T-cell (primary cell): Measurements from ENCODE around the gene LRRC40. TPM values are rescaled to one million over a fixed set of nuclear protein-coding genes. Genes with fewer than 3 reads are reported as not detected.

ENCODE experiments used
- ATAC-seq, 4 experiments: fragments of 200-7000 bp in 3 of 4; fragments of 150-1000 bp in 1 of 4; cut with Tn5 transposase; replicated peaks in 1 of 4; 1 replicate in 3 of 4; 2 replicates in 1 of 4; pipeline ENCODE4 v1.10.0; 2021; ENCODE audit warnings: moderate library complexity in 3 of 4, mild to moderate bottlenecking in 2 of 4, moderate number of reproducible peaks in 1 of 4
- CTCF ChIA-PET, 2 donors: fragments of 300-600 bp; sonication (Branson Sonifier 250); formaldehyde crosslinking; loops; one replicate each; lab custom pipeline; 2022; ENCODE audit warnings: antibody characterized with exemption in 2 of 2; lab: Charles Lee
- POLR2A ChIA-PET, 2 donors: fragments of 300-600 bp; sonication (Branson Sonifier 250); formaldehyde crosslinking; loops; one replicate each; lab custom pipeline; 2022; ENCODE audit warnings: antibody characterized with exemption in 2 of 2; lab: Charles Lee
- DNase-seq, 35 experiments: peaks; one replicate each; pipeline versions ENCODE4 v3.0.0 to v3.0.0-alpha.2; 2013 to 2023
- H3K27ac ChIP-seq: one replicate; pipeline ENCODE4 v1.5.1; 2013; ENCODE audit warnings: low read length
- H3K27me3 ChIP-seq, 2 experiments: replicated peaks in 1 of 2; 1 replicate in 1 of 2; 2 replicates in 1 of 2; pipeline versions ENCODE4 v1.6.1 to v1.7.0; 2013; ENCODE audit warnings: low read length in 1 of 2, mixed read lengths in 1 of 2; ENCODE audit not compliant: control insufficient read depth in 2 of 2, insufficient read depth in 2 of 2; ENCODE audit errors: extremely low read depth in 1 of 2
- H3K36me3 ChIP-seq, 2 donors: 1 replicate in 1 of 2; 2 replicates in 1 of 2; pipeline versions ENCODE4 v1.6.1 to v1.7.0; 2013; ENCODE audit warnings: low read length in 1 of 2; ENCODE audit not compliant: control insufficient read depth in 2 of 2, insufficient read depth in 1 of 2; ENCODE audit errors: extremely low read depth in 1 of 2
- H3K4me1 ChIP-seq, 2 experiments: 1 replicate in 1 of 2; 2 replicates in 1 of 2; pipeline versions ENCODE4 v1.6.1 to v1.7.0; 2013; ENCODE audit warnings: low read length in 2 of 2, mixed read lengths in 1 of 2; ENCODE audit not compliant: insufficient read depth in 2 of 2, control insufficient read depth in 1 of 2; ENCODE audit errors: extremely low read depth in 1 of 2
- H3K4me3 ChIP-seq, 2 donors: 1 replicate in 1 of 2; 2 replicates in 1 of 2; pipeline versions ENCODE4 v1.5.1 to v1.7.0; 2013; ENCODE audit warnings: mild to moderate bottlenecking in 2 of 2, low read length in 1 of 2, moderate library complexity in 1 of 2; ENCODE audit not compliant: control insufficient read depth in 1 of 2; ENCODE audit errors: extremely low read depth in 1 of 2
- H3K9me3 ChIP-seq: 2 replicates; pipeline ENCODE4 v1.7.0; 2013
- H3K27ac Mint-ChIP-seq, 2 donors: one replicate each; pipeline ENCODE4 v1.8.0; 2020 to 2021; ENCODE audit warnings: mild to moderate bottlenecking in 2 of 2, mixed read lengths in 2 of 2
- H3K27me3 Mint-ChIP-seq, 2 donors: one replicate each; pipeline ENCODE4 v1.8.0; 2021 to 2022; ENCODE audit warnings: mixed read lengths in 2 of 2
- H3K36me3 Mint-ChIP-seq: one replicate; pipeline ENCODE4 v1.8.0; 2021; ENCODE audit warnings: mixed read lengths
- H3K4me1 Mint-ChIP-seq, 3 donors: one replicate each; pipeline ENCODE4 v1.8.0; 2020 to 2022; ENCODE audit warnings: mixed read lengths in 3 of 3, mild to moderate bottlenecking in 1 of 3
- H3K4me3 Mint-ChIP-seq, 3 donors: one replicate each; pipeline ENCODE4 v1.8.0; 2020 to 2022; ENCODE audit warnings: mild to moderate bottlenecking in 3 of 3, mixed read lengths in 3 of 3, moderate library complexity in 3 of 3
- H3K9me3 Mint-ChIP-seq, 3 donors: one replicate each; pipeline ENCODE4 v1.8.0; 2020 to 2022; ENCODE audit warnings: mixed read lengths in 3 of 3
- WGBS: methylation state at CpG from one replicate; pipeline ENCODE4 v1.1.5; 2013; ENCODE audit warnings: missing lambda C conversion rate; ENCODE audit not compliant: insufficient coverage; 5-methylcytosine and 5-hydroxymethylcytosine counted together
- total RNA-seq, 35 experiments: library from RNA in 6 of 35; stranded (reverse) in 6 of 35; fragments of 120-200 nt in 1 of 35; gene quantifications; one replicate each; pipeline versions ENCODE4 v1.2.1 to v1.2.4 and lab custom pipeline; 2013 to 2026

Gene LRRC40
- total RNA-seq, 5 donors from 2014 or later (not counting 1 experiment from before 2014, with no cell fraction given): 9.7 to 11.3 (median 10.8) TPM

DNA sequence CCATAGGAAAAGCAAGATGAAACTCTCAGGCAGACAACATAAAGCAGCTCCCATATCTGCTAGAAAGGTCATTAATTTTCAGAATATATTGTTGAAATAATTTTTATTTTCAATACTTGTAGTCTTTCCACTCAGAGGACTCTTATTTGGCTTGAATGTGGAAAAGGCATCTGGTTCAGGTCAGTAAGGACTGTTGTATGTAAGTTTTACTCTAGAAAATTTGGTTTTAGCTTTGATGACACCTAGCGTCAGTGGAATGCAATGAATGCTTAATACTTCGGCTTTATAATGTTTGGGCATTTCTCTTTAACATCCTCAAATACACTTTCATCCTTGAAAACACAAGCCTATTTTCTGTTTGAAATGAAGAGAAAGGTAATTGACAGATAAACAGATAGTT, 63.3 kb downstream of the LRRC40 start:
- no peak for DNase-seq
- Histone ChIP-seq H3K27ac (no peak overlapping the region), H3K27me3 (no peaks in the 10 kb centered on the region), H3K9me3 (no peaks in the 10 kb centered on the region), H3K4me1 (no peaks in the 10 kb centered on the region), H3K4me3 (no peak overlapping the region), H3K36me3 (peaks cover 0 to 12% of the 10 kb centered on the region in 2 donors)
- Mint-ChIP-seq H3K27me3 (no peaks in the 10 kb centered on the region), H3K36me3 (peaks cover 3% of the 10 kb centered on the region), H3K4me3 (no peak overlapping the region), H3K27ac (no peak overlapping the region), H3K9me3 (no peaks in the 10 kb centered on the region), H3K4me1 (no peaks in the 10 kb centered on the region)
- no peak for ATAC-seq
- whole genome bisulfite sequencing: no CpG with 5 or more reads among the region's 2 CpGs
- ChIA-PET CTCF (interaction anchor here (0.6 to 3.3 kb wide), 4 partner anchors 8 to 25 kb away, joined by 4 to 12 read pairs (median 6); no protein-coding TSS in a partner anchor), POLR2A (no interaction called here)

DNA sequence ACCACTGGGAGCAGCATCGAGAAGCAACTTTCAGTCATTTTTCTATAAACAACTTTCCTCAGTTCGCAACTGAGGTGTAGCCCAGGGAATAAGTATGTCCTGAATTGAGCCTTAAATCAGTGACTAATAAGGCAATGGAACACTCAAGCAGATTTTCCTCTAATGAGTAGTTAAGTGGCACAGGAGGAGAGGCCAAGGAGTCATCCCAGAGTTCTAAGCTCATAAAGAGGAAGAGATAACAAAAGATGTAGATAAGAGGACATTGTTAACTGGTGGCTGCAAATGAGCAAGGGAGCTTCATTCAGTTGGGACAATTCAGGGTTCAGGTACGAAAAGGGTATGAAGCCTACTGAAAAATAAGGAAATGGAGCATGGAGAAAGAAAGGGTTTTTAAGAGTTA, 64.5 kb downstream of the LRRC40 start:
- Mint-ChIP-seq H3K4me1 (no peaks in the 10 kb centered on the region), H3K36me3 (no peaks in the 10 kb centered on the region), H3K27ac (no peak overlapping the region), H3K9me3 (no peaks in the 10 kb centered on the region), H3K4me3 (no peak overlapping the region), H3K27me3 (no peaks in the 10 kb centered on the region)
- no peaks in the 10 kb centered on the region for H3K9me3 ChIP-seq
- H3K36me3 ChIP-seq: peaks cover 0 to 12% of the 10 kb centered on the region in 2 donors
- DNase-seq (no peak), ATAC-seq (no peak)
- H3K4me3 ChIP-seq: no peak overlapping the region
- POLR2A ChIA-PET: interaction anchor here (0.5 to 0.9 kb wide), 2 partner anchors 12 to 1095 kb away, joined by 3 read pairs; no protein-coding TSS in a partner anchor
- CTCF ChIA-PET: interaction anchor here (0.7 to 3.3 kb wide), 3 partner anchors 8 to 255 kb away, joined by 3 to 12 read pairs (median 3); no protein-coding TSS in a partner anchor
- H3K4me1 ChIP-seq: no peaks in the 10 kb centered on the region
- H3K27me3 ChIP-seq: no peaks in the 10 kb centered on the region
- H3K27ac ChIP-seq: no peak overlapping the region
- 100% methylated on average over 1 of the region's 3 CpGs for WGBS

DNA sequence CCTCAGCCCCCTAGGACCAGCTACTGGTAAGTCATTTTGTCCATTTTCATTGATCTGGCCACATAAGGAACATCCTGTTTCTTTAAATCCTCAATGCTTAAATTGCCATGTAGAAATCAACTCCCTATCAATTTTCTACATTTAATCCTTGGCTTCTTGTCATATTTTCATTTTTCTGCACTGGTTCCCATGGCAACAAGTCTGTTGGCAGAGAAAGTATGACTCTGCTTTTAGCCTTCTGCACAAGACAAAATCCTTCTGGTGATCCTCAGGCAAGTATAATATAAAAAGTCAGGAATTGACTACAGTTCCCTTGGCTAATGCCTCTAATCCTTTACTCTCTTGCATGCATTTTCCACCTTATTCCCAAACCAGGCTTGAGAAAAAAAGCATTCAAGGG, 65.0 kb downstream of the LRRC40 start:
- Histone ChIP-seq H3K27ac (no peak overlapping the region), H3K9me3 (no peaks in the 10 kb centered on the region), H3K36me3 (peaks cover 0 to 9% of the 10 kb centered on the region in 2 donors), H3K4me1 (no peaks in the 10 kb centered on the region), H3K27me3 (no peaks in the 10 kb centered on the region), H3K4me3 (no peak overlapping the region)
- no peaks in the 10 kb centered on the region for H3K9me3 Mint-ChIP-seq
- H3K4me3 Mint-ChIP-seq: no peak overlapping the region
- POLR2A ChIA-PET: interaction anchor here in 1 of 2 donors (0.9 kb wide), 1 partner anchor 13 kb away, joined by 3 read pairs; no protein-coding TSS in a partner anchor
- H3K27ac Mint-ChIP-seq: no peak overlapping the region
- CTCF ChIA-PET: interaction anchor here (0.7 to 3.3 kb wide), 3 partner anchors 7 to 52 kb away, joined by 3 to 12 read pairs (median 3); no protein-coding TSS in a partner anchor
- ATAC-seq: no peak
- no peaks in the 10 kb centered on the region for H3K4me1 Mint-ChIP-seq
- H3K27me3 Mint-ChIP-seq: no peaks in the 10 kb centered on the region
- no peaks in the 10 kb centered on the region for H3K36me3 Mint-ChIP-seq
- DNase-seq: no peak

DNA sequence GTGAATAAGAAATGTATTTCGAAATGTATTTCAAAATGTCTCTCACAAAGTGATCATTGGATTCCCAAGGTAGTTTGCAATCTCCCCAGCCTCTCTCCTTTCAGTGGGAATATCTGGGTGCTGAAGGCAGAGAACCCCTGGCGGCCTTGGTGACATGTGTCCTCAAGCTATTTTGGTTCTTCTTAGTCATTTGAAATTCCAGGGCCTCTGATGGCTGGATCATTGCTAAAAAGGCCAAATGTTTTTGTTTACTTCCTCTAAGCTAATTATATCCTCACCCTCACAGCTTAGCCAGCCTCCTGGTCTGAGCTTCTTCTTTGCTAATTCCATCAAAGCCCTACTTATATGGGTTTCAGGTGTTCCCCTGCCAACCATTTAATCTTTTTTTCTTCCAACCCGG, 71.2 kb downstream of the LRRC40 start:
- peaks cover 0 to 2% of the 10 kb centered on the region in 2 donors for H3K27me3 Mint-ChIP-seq
- Histone ChIP-seq H3K27ac (no peak overlapping the region), H3K4me3 (no peak overlapping the region), H3K36me3 (no peaks in the 10 kb centered on the region), H3K27me3 (peaks cover 0 to 3% of the 10 kb centered on the region in 2 experiments), H3K4me1 (no peaks in the 10 kb centered on the region), H3K9me3 (no peaks in the 10 kb centered on the region)
- no CpG with 5 or more reads among the region's 3 CpGs for WGBS
- H3K4me1 Mint-ChIP-seq: no peaks in the 10 kb centered on the region
- H3K4me3 Mint-ChIP-seq: no peak overlapping the region
- DNase-seq: no peak
- no peak overlapping the region for H3K27ac Mint-ChIP-seq
- no peak for ATAC-seq
- CTCF ChIA-PET: interaction anchor here (0.7 to 2.4 kb wide), 9 partner anchors 8 to 378 kb away, joined by 3 to 12 read pairs (median 3); no protein-coding TSS in a partner anchor
- H3K36me3 Mint-ChIP-seq: no peaks in the 10 kb centered on the region
- POLR2A ChIA-PET: no interaction called here
- no peaks in the 10 kb centered on the region for H3K9me3 Mint-ChIP-seq

DNA sequence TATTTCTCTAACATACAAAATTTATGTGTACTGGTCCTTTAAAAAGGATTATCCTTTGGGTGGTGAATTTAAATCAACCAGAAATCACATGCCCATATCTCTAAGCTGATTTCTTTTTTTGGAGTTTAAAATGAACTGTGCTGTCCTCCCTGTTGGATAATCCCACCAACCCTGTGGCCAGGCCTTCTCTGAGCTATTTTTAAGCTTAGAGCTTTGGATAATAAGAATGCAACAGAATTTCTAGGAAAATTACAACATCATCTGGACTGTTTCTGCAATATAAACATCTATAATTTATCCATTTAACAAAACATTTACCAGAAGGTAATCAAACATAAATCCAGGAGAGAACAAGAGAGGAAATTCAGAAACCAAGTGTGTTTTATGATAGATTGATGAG, 88.3 kb downstream of the LRRC40 start:
- H3K4me1 ChIP-seq: no peaks in the 10 kb centered on the region
- no peaks in the 10 kb centered on the region for H3K4me1 Mint-ChIP-seq
- ATAC-seq: no peak
- H3K36me3 ChIP-seq: no peaks in the 10 kb centered on the region
- DNase-seq: no peak
- no peak overlapping the region for H3K27ac ChIP-seq
- H3K9me3 ChIP-seq: no peaks in the 10 kb centered on the region
- H3K36me3 Mint-ChIP-seq: no peaks in the 10 kb centered on the region
- H3K27ac Mint-ChIP-seq: no peak overlapping the region
- H3K27me3 Mint-ChIP-seq: peaks cover 14 to 17% of the 10 kb centered on the region in 2 donors
- no peaks in the 10 kb centered on the region for H3K27me3 ChIP-seq
- CTCF ChIA-PET: interaction anchor here (0.7 to 1.0 kb wide), 2 partner anchors 11 to 25 kb away, joined by 4 read pairs; no protein-coding TSS in a partner anchor
- H3K4me3 Mint-ChIP-seq: no peak overlapping the region
- POLR2A ChIA-PET: no interaction called here
- no peaks in the 10 kb centered on the region for H3K9me3 Mint-ChIP-seq
- no peak overlapping the region for H3K4me3 ChIP-seq

DNA sequence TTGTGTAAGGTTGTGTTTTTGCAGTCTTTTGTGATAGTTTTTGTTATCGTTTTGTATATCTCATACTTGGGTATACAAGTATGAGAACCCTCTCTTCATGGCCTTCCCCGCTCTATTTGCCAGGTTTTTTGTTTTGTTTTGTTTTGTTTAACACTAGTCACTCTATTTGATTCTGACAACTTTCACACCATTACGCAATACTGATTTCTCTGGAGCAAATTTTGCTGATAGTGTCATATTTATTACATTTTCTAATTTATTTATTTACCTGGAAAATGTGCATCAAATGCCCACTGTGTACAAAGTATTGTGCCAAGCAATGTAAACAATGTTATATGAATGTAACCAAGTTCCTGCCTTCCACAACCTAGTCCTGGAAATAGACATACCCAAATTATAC, 90.1 kb downstream of the LRRC40 start:
- H3K4me3 Mint-ChIP-seq: no peak overlapping the region
- ChIA-PET CTCF (no interaction called here), POLR2A (no interaction called here)
- Histone ChIP-seq H3K4me3 (no peak overlapping the region), H3K9me3 (no peaks in the 10 kb centered on the region), H3K36me3 (no peaks in the 10 kb centered on the region), H3K27me3 (no peaks in the 10 kb centered on the region), H3K27ac (no peak overlapping the region), H3K4me1 (no peaks in the 10 kb centered on the region)
- no peaks in the 10 kb centered on the region for H3K36me3 Mint-ChIP-seq
- H3K27ac Mint-ChIP-seq: no peak overlapping the region
- ATAC-seq: no peak
- no peaks in the 10 kb centered on the region for H3K4me1 Mint-ChIP-seq
- no peaks in the 10 kb centered on the region for H3K9me3 Mint-ChIP-seq
- WGBS: no CpG with 5 or more reads among the region's 3 CpGs
- H3K27me3 Mint-ChIP-seq: peaks cover 15% of the 10 kb centered on the region in 2 donors
- no peak for DNase-seq
